NCI-H2107 treated with DMSO at 0.1 percent for 48 hours (cell line): Measurements from ENCODE around the gene ATP1B1.

ENCODE experiments used
- DNase-seq: peaks from one replicate; lab custom pipeline; 2025; ENCODE audit not compliant: unreplicated experiment; lab: John Stamatoyannopoulos, UW

Gene ATP1B1

GRCh38 chr1:169106095-169106920 lies at the start of gene ATP1B1:
TSS of gene ATP1B1 (plus strand) at chr1:169106690. CDS start at chr1:169106830, 140 bp downstream.
- DNase-seq = peak; percentile 87

GRCh38 chr1:169059421-169059820 lies 47.1 kb upstream of the ATP1B1 start:
- DNase-seq = no peak

GRCh38 chr1:169060043-169060722 lies 46.3 kb upstream of the ATP1B1 start:
- DNase-seq = no peak

GRCh38 chr1:169060919-169061639 lies 45.4 kb upstream of the ATP1B1 start:
- no peak for DNase-seq

DNA sequence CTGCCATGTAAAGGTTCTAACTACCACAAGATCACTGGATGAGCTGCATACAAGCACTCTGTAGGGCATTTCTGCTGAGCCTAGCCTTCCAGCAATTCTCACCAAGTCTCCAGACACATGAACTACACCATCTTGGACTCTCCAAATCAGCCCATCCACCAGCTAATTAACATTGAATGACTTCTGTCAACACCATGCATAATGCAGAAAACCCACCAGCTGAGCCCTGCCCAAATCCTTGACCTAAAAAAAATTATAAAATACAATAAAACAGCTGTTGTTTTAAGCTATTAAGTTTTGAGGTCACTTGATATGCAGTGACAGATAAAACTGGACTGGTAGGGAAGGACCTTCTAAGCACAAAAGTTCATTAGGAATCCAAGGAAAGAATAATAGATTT lies 44.3 kb upstream of the ATP1B1 start:
- no peak for DNase-seq

- no peak for DNase-seq
These were observed 42.4 kb upstream of the ATP1B1 start for GRCh38 chr1:169064103-169064502.

DNA sequence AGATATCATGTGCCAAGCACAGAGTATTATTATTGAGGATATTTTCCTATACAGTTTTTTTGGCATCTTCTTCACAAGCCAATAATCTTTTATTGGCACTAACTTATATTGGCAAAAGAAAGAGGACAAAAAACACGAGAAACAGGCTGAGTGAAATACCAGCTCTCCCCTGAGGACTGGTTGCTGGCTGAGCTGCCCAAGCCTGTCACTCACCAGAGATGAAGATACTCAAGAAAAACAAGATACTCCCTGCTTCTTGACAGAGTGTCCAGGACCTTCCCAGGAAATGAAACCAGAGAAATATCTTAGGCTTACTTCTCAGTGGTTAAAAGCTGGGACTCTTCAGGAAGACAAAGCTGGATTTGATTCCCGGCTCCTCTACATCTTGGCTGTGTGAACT lies 35.9 kb upstream of the ATP1B1 start:
- no peak for DNase-seq

- no peak for DNase-seq
These were observed 35.5 kb upstream of the ATP1B1 start for GRCh38 chr1:169070958-169071357.

- peak; percentile 92 for DNase-seq
These were observed 33.4 kb upstream of the ATP1B1 start for GRCh38 chr1:169072945-169073725.

GRCh38 chr1:169078163-169078883 lies 28.2 kb upstream of the ATP1B1 start:
- no peak for DNase-seq

DNA sequence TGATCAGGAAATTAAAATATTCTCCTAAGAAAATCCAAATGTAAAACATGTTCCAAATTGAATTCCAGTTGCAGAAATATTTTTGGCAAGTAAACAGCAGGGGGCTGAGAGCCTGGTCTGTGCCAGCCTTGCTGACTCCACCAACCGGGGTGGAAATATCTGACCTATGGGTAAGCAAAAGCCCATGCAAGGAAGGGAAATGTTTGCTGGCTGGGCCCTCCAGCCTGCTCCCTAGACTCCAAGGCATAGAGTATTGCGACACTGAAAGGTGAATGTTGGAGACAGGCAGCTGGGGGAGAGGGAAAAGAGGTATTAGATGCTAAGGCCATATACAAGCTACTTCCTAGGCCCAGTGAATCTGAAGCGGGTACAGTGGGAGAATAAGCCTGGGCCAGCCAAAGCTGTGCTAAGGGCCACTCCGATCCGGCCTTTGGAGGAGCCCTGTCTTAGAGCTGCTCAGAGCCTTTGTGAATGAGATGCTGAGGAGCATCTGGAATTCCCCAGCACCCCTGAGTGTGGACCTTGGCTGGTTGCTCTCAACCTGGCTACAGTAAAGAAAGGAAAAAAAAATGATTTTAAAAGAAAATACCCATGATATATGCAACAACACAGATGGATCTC lies 24.9 kb upstream of the ATP1B1 start:
- no peak for DNase-seq

DNA sequence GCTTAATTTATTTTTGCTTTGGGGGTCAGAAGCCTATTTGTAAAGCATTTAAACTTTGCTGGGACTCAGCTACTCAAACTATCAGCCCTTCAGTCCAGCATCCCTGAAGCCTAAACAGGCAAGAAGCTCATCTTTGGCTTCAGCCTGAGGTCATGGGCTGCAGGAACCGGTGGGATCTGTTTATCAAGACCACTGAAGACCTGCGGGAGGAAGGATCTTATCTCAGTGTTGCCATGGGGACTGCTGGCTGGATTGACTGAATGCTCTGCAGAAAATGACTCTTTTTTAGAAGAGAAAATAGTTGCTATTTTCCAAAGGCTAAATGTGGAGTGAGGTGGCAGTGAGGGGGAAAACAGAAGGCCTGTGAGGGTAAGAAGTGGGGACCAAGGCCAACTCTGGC lies 20.6 kb upstream of the ATP1B1 start:
- no peak for DNase-seq

GRCh38 chr1:169086603-169087455 lies 19.7 kb upstream of the ATP1B1 start:
- no peak for DNase-seq

GRCh38 chr1:169087876-169088275 lies 18.6 kb upstream of the ATP1B1 start:
- no peak for DNase-seq

GRCh38 chr1:169089776-169090175 lies 16.7 kb upstream of the ATP1B1 start:
- no peak for DNase-seq

GRCh38 chr1:169090308-169090899 lies 16.1 kb upstream of the ATP1B1 start:
- no peak for DNase-seq

DNA sequence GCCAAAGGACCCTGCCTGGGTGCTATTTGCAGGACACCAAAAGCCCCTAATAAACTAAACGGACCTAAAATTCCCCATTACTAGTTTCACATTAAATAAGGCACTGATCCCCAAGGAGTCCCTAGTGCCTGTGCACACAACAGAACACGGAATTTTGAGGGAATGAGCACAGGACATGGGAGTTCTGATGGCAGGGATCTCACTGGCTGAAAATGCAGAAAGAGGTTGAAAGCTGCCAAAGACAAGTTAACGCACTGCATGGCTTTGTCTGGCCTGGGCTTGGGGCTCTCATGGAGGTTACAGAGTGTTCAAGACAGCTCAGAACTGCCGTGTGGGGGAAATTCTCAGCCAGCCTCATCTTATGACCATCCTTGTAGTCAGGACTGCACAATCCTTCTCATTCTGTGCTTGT lies 15.6 kb upstream of the ATP1B1 start:
- DNase-seq = no peak

- DNase-seq = no peak
These were observed 15.0 kb upstream of the ATP1B1 start for GRCh38 chr1:169091480-169091941.
